GM19395 (cell line): ENCODE measurements around the gene SLC5A3.
A peak's percentile ranks its signal among the peaks of the same experiment; 100 is the strongest.

Experiments used
- ATAC-seq: cut with Tn5 transposase; IDR thresholded peaks from one replicate; pipeline ENCODE4 v1.9.1; 2021; ENCODE audit warnings: mild to moderate bottlenecking, moderate library complexity; ENCODE audit not compliant: unreplicated experiment

Gene SLC5A3

DNA sequence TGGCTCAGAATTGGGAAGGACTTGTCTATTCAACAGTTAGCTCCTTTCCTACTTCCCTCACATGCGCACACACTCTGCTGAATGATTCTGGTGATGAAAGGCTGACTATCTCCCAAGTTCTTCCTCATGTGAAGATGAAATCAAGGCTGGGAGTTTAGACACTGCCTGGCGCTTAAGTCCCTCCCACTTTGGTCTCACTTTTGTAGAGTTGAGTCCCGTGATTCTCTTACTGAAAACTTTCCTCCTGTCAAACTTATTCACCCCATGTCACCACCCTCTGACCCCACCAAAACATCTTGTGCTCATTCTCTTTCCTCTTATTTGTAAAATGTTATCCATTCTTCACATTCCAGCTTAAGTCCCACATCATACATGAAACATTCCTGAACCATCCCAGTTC is 8.4 kb upstream of the SLC5A3 start:
- ATAC-seq, result no peak

DNA sequence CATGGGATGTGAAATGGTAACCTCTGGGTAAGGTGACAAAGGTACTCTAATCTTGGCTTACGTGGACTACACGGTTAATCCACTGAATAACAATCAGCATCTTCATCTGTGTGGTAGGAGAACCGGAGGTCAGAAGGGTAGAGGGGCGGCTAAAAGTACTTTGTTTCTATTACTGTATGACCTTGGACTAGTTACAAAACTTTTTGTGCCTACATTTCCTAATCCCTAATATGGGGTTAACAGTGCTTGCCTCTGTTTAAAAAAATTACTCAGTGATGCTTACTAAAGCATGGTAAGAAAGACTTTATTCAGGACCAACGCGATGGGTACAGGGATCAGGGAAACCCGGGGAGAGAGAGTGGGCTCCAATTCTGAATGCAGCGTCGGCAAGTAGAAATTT is 1.7 kb upstream of the SLC5A3 start:
- no peak for ATAC-seq

- peak; percentile 16 for ATAC-seq
These were observed 990 bp upstream of the SLC5A3 start for GRCh38 chr21:34072145-34073031.

- peak; percentile 46 for ATAC-seq
These were observed 438 bp downstream of the SLC5A3 start for GRCh38 chr21:34073749-34074282.

GRCh38 chr21:34074283-34075090 is 1.1 kb downstream of the SLC5A3 start:
- ATAC-seq, result no peak

DNA sequence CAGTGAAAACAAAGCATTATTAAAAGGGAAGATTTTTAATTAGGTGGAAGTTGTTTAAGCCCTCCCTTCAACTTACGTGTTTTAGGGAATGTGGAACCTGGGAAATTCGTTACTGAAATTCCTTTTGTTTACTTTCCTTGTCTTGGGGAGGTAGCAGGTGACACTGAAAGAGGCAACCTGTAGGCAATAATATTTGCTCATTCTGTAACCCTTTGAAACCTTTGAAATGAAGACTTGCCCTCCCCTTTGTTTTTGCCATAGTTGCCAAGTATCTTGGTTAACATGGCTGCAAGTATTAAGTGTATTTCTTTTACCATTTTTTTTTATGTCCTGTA is 1.7 kb downstream of the SLC5A3 start:
- ATAC-seq, result no peak

- ATAC-seq, result no peak
These were observed 2.6 kb downstream of the SLC5A3 start for GRCh38 chr21:34075760-34076660.

DNA sequence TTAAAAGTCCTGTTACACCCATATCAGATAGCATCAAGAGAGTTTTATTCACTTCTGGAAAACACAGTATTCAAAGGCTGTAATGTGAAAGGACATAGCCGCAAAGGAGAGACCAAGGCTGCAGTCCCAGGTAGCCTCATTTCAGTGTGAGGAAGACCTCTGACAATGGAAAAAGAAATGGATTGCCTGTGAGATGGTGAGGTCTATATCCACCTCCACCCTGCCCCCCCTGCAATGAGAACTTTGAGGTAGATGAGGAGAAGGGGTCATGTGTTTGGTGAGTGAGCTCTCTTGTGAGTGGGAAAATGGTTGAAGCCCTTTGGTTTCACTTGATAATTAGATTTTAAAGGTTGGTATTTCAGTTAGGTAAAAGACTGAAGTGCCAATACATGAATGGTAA is 3.5 kb downstream of the SLC5A3 start:
- ATAC-seq, result no peak

GRCh38 chr21:34077888-34078287 is 4.5 kb downstream of the SLC5A3 start:
- no peak for ATAC-seq

DNA sequence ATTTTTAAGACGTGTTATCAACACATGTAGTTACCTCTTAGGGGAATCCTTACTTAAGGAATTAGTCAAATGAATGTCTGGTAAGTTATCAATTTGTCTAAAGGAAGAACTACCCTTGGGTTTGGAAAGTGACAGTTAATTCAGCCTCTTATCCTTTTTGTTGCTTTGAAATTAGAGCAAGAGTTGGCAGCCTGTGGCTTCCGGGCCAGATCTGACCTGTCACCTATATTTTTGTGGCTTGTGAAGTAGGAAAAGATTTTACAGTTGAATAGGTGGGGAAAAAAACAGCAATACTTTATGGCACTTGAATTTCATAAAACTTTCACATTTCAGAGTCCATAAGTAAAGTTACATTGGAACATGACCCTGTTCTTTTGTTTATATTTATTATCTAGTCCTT is 5.5 kb downstream of the SLC5A3 start:
- no peak for ATAC-seq

- ATAC-seq, result no peak
These were observed 7.3 kb downstream of the SLC5A3 start for GRCh38 chr21:34080710-34081109.

DNA sequence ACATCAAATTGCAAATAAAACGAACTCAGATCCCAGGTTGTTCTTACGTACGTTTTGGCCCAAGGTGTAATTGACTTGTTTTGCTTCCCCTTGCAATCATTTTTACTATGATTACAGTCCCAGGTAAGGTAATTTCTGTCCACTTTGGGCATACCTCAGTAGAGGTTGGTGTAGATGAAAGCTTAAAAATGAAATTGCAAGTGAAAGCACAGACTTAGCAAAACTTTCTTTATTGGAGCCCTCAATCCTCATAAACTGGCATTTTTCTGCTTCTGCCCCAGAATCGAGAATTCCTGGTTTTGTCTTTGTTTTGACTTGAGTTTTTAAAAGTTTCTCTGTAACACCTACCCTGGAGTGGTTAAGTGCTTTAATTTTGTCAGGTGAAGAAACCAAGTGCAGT is 9.4 kb downstream of the SLC5A3 start:
- ATAC-seq, result no peak

DNA sequence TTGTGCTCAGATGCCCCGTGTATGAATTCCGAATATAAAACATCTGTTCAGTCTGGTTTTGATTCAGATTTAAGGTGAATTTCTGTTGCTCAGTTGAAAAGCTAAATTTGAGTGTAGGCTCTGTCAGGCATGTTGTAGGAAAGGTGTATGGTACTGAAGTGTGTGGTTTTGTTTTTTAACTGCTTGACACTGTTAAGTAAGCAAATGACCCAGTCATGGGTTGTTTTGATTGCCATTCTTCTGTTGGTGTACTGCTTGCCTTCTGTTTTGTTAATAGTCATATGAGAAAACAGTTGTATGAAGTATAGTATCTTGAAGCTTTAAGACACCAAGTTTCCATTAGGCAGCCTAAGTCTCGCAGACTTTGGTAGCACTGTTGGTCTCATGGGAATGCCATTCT is 10.0 kb downstream of the SLC5A3 start:
- no peak for ATAC-seq

GRCh38 chr21:34085129-34085528 is 11.8 kb downstream of the SLC5A3 start:
- ATAC-seq, result no peak

GRCh38 chr21:34086887-34087306 is 13.5 kb downstream of the SLC5A3 start:
- no peak for ATAC-seq

GRCh38 chr21:34088752-34089151 is 15.4 kb downstream of the SLC5A3 start:
- ATAC-seq, result no peak

DNA sequence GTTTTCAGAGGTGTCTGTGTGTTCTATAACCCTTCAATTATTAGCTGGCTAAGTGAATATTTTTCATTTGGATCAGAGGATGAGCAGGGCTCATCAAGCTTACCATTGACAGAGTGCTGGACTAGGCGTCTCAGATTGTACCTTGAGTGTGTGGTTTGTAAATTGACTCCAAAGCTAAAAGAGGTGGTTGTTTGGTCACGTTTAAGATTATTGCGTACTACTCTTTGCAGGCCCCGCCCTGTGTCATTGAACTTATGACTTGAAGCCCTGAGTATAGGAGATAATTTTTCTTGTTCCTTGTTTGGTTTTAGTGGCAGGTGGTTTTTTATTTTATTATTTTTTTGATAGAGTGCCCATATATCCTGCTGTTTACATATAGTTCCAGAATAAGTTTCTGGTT is 17.7 kb downstream of the SLC5A3 start:
- no peak for ATAC-seq

GRCh38 chr21:34091607-34092006 is 18.2 kb downstream of the SLC5A3 start:
- ATAC-seq, result no peak

DNA sequence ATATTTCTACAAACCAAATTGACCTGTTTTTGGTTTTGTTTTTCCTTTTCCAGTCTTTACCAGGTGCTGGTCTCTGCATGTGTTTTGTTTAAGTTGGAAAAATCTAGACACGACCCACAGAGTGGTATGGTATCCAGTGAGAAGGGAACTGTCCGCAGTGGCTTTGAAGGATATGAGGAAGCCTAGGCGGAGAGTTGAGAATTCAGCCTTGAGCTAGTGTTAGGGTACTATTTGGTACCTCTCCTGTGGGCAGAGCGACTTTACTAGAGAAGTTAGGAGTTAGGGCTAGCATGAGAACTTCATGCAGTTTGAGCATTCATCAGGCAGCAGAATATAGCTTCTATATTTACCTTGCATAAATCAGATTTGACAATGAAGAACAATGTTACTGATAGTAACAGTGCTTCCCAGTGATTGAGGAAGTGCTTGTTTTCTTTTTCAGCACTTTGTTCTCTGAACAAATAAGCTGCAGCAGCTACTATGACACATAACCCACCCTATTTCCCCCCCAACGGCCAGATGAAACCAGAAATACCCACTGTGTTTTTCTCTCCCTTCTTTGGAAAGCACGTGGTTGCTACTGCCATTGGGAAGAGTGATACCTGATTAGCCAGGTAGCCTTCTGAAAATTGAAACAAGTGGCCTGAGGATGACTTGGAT is 19.0 kb downstream of the SLC5A3 start:
- ATAC-seq, result no peak

- ATAC-seq, result no peak
These were observed 19.7 kb downstream of the SLC5A3 start for GRCh38 chr21:34093083-34093482.
